Tibial artery (tissue), 4 donors: ENCODE data around the gene PBX4.

Experiments
- DNase-seq, 2 donors: peaks; one replicate each; pipeline ENCODE4 v3.0.0-alpha.2; 2019
- H3K27ac ChIP-seq, 2 donors: fragments of 200-600 bp; sonication (generic) in 1 of 2; 1 replicate in 1 of 2; 2 replicates in 1 of 2; pipeline ENCODE4 v1.5.1; 2018 to 2019; ENCODE audit warnings: mild to moderate bottlenecking in 1 of 2
- H3K27me3 ChIP-seq, 2 donors: fragments of 200-600 bp; sonication (generic) in 1 of 2; one replicate each; pipeline versions ENCODE4 v1.5.1 to v1.6.0; 2016 to 2019
- H3K36me3 ChIP-seq, 3 donors: fragments of 200-600 bp; sonication (generic) in 2 of 3; one replicate each; pipeline ENCODE4 v1.5.1; 2016 to 2019; ENCODE audit warnings: mild to moderate bottlenecking in 2 of 3
- H3K4me1 ChIP-seq, 4 donors: fragments of 200-600 bp; sonication (generic) in 2 of 4; 1 replicate in 3 of 4; 2 replicates in 1 of 4; pipeline ENCODE4 v1.5.1; 2016 to 2019
- H3K4me3 ChIP-seq, 2 donors: fragments of 200-600 bp; sonication (generic) in 1 of 2; 1 replicate in 1 of 2; 2 replicates in 1 of 2; pipeline ENCODE4 v1.5.1; 2018 to 2019; ENCODE audit warnings: mild to moderate bottlenecking in 2 of 2
- H3K9me3 ChIP-seq, 3 donors: fragments of 200-600 bp; sonication (generic) in 1 of 3; one replicate each; pipeline ENCODE4 v1.5.1; 2016 to 2019
- CTCF ChIP-seq, 2 experiments: fragments of 200-600 bp in 1 of 2; fragments of 450-650 bp in 1 of 2; IDR thresholded peaks; one replicate each; pipeline ENCODE4 v1.5.1; 2017 to 2019; ENCODE audit warnings: antibody characterized with exemption in 2 of 2, mild to moderate bottlenecking in 1 of 2, moderate library complexity in 1 of 2
- intact Hi-C: fragments of 100-400 bp; cut with DNase I; formaldehyde crosslinking; loops from one replicate; pipeline ENCODE4 v1.15.0; 2023; ENCODE audit warnings: low total_unique reads

PBX4 gene

DNA sequence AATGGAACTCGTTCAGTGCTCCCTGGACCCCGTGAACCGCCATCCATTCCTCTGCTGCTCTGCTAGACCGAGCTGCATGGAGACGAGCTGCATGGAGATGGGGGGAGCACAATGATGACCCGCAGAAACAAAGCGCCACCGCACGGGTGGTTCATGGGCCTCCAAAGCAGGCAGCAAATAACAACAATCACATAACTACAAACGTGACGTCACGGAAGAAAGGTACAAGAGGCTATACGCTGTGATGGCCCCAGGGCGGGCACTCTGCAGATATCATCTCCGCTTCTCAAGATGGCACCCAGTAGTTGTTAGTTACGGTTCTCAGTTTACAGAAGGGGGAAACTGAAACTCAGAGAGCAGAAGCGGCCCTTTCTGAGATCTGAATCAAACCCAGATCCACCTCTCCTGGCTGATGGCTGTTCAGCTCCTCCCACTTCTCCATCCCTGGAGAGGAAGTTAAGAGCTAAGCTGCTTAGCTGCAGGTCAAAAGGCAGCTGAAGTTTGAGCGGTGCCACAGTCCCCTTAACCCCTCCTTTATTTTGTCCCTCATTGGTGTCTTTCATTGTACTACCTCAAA is 43.3 kb upstream of the PBX4 start:
- Histone ChIP-seq H3K4me3 (no peak overlapping the region), H3K4me1 (peaks cover 0 to 19% (median 16%) of the 10 kb centered on the region in 4 donors), H3K36me3 (peaks cover 30 to 38% (median 32%) of the 10 kb centered on the region in 3 donors), H3K27me3 (no peaks in the 10 kb centered on the region), H3K9me3 (no peaks in the 10 kb centered on the region), H3K27ac (no peak overlapping the region)
- intact Hi-C loops = no loop called here
- DNase-seq = no peak
- TF ChIP-seq CTCF (IDR thresholded peaks at IDR 0.05) = no peak

- TF ChIP-seq CTCF (IDR thresholded peaks at IDR 0.05) = no peak
- Histone ChIP-seq H3K4me3 (no peak overlapping the region), H3K27ac (no peak overlapping the region), H3K9me3 (no peaks in the 10 kb centered on the region), H3K36me3 (peaks cover 36 to 44% (median 38%) of the 10 kb centered on the region in 3 donors), H3K4me1 (peaks cover 0 to 19% (median 16%) of the 10 kb centered on the region in 4 donors), H3K27me3 (no peaks in the 10 kb centered on the region)
- DNase-seq = no peak
- intact Hi-C loops = no loop called here
Measured at GRCh38 chr19:19661141-19661674, 42.7 kb upstream of the PBX4 start.

DNA sequence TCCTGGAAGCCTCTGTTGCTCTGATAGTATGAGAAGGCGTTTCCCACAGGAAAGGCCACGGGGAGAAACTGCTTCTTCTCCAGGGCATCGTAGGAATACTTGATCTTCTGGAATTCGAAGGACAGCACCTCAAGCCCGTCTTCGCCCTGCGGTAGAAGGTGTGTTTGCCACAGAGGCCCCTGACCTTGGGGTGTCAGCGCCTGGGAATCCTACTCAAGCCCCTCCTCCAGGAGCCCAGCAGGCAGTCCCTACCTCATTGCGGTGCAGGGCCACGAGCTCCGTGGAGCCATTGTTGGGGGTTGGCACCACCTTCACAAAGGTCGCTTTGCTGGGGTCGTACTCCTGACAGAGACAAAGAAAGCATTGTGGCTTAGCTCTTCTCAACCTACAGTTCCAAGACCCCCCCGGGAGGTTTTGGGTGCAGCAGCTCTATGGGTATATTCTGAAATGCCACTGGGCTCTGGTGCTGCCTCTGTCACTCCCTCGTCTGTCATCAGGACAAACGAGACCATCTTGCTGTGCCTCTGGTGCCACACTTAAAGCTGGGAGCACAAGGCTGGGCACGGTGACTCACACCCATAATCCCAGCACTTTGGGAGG is 41.3 kb upstream of the PBX4 start:
- intact Hi-C loops = no loop called here
- Histone ChIP-seq H3K4me3 (no peak overlapping the region), H3K9me3 (no peaks in the 10 kb centered on the region), H3K27ac (no peak overlapping the region), H3K4me1 (peaks cover 0 to 19% (median 16%) of the 10 kb centered on the region in 4 donors), H3K27me3 (no peaks in the 10 kb centered on the region), H3K36me3 (peaks cover 51 to 58% (median 52%) of the 10 kb centered on the region in 3 donors)
- no peak for TF ChIP-seq CTCF (IDR thresholded peaks at IDR 0.05)
- DNase-seq = no peak

GRCh38 chr19:19657397-19657783 is 38.9 kb upstream of the PBX4 start:
- H3K4me1 ChIP-seq = peaks cover 0 to 15% (median 11%) of the 10 kb centered on the region in 4 donors
- DNase-seq = no peak
- no peak for TF ChIP-seq CTCF (IDR thresholded peaks at IDR 0.05)
- no peak overlapping the region for H3K4me3 ChIP-seq
- H3K9me3 ChIP-seq = no peaks in the 10 kb centered on the region
- intact Hi-C loops = no loop called here
- no peak overlapping the region for H3K27ac ChIP-seq
- no peaks in the 10 kb centered on the region for H3K27me3 ChIP-seq
- peaks cover 74 to 82% (median 76%) of the 10 kb centered on the region in 3 donors for H3K36me3 ChIP-seq

DNA sequence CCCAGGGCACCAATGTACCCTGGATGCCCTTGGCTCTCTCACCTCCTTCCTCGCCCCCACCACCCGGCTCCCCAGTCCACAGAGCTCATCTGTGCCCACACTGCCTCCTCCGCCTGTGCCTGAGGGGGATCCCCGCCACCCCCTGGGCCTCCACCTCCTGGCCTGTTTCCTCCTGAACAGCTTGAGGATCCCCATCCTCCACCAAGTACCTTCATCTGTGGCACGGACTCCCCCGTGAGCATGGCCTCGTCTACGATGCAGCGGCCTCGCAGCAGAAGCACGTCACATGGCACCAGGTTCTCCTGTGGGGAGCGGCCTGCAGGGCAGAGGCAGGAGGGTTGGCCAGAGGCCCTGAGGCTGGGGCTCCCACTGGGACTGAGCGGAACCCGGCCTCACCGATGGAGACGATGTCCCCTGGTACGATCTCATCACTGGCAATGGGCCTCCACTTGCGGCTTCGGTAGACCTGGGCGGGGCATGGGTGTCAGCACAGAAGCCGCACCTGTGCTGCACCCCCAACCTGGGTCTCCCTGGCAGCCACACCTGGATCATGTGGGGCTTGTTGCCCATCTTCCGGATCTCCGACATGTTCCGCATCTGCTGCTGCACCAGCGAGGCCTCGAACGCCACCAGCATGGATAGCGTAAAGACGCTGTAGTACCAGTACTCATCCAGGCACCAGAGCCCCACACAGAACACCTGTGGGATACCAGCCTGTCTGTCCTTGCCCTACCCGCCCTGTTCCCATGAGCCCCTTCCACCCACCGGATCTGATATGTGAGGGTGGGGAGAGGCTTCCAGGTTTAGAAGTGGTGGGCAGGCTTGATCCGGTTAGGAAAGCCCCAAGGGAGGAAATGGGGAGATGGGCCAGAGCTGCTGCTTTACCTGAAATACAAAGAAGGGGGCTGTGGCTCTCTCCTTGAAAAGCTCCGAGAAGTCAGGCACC is 38.2 kb upstream of the PBX4 start:
- H3K36me3 ChIP-seq = peaks cover 81 to 88% (median 82%) of the 10 kb centered on the region in 3 donors
- intact Hi-C loops = no loop called here

More for the DNA sequence above, 38.2 kb upstream of the PBX4 start:
- Histone ChIP-seq H3K27ac (no peak overlapping the region), H3K4me1 (peaks cover 0 to 8% (median 4%) of the 10 kb centered on the region in 4 donors), H3K4me3 (no peak overlapping the region), H3K27me3 (no peaks in the 10 kb centered on the region), H3K9me3 (no peaks in the 10 kb centered on the region)
- TF ChIP-seq CTCF (IDR thresholded peaks at IDR 0.05) = no peak
- no peak for DNase-seq
